SK-N-SH treated with all-trans-retinoic acid at 6 μM for 48 hours (cell line): Measurements from ENCODE around the gene TUBB4B.

Experiments
- ATAC-seq: fragments of 200-7000 bp; cut with Tn5 transposase; 3 replicates; pipeline ENCODE4 v1.9.1; 2020; ENCODE audit warnings: mild to moderate bottlenecking, moderate library complexity
- ARNTL ChIP-seq: fragments of 450-650 bp; formaldehyde crosslinking; IDR thresholded peaks from 2 replicates; pipeline ENCODE4 v1.5.0; 2020; ENCODE audit warnings: low read depth, mild to moderate bottlenecking, moderate library complexity, borderline replicate concordance
- BACH2 ChIP-seq: fragments of 250-450 bp; sonication (Bioruptor Pico); IDR thresholded peaks from 2 replicates; pipeline ENCODE4 v1.9.0; 2021; ENCODE audit warnings: mild to moderate bottlenecking, borderline replicate concordance
- CSDC2 ChIP-seq: fragments of 250-450 bp; sonication (Bioruptor Pico); IDR thresholded peaks from 2 replicates; pipeline ENCODE4 v1.5.0; 2020; ENCODE audit warnings: mild to moderate bottlenecking, moderate library complexity
- ESRRG ChIP-seq: fragments of 250-450 bp; sonication (Bioruptor Pico); IDR thresholded peaks from 2 replicates; pipeline ENCODE4 v1.6.1; 2021; ENCODE audit warnings: mild to moderate bottlenecking
- GLIS3 ChIP-seq: fragments of 250-450 bp; sonication (Bioruptor Pico); IDR thresholded peaks from 2 replicates; pipeline ENCODE4 v1.5.0; 2020; ENCODE audit warnings: mild to moderate bottlenecking, moderate library complexity
- ISL1 ChIP-seq: fragments of 250-450 bp; sonication (Bioruptor Pico); IDR thresholded peaks from 2 replicates; pipeline ENCODE4 v2.1.2; 2022; ENCODE audit warnings: mild to moderate bottlenecking, moderate library complexity
- OSR1 ChIP-seq: fragments of 250-450 bp; sonication (Bioruptor Pico); IDR thresholded peaks from 2 replicates; pipeline ENCODE4 v1.8.0; 2022; ENCODE audit warnings: moderate library complexity, mild to moderate bottlenecking, inconsistent platforms
- PPARA ChIP-seq: fragments of 250-450 bp; sonication (Bioruptor Pico); IDR thresholded peaks from 2 replicates; pipeline ENCODE4 v1.5.0; 2020; ENCODE audit warnings: mild to moderate bottlenecking, borderline replicate concordance
- RARB ChIP-seq: fragments of 250-450 bp; sonication (Bioruptor Pico); IDR thresholded peaks from 2 replicates; pipeline ENCODE4 v1.8.0; 2021; ENCODE audit warnings: mild to moderate bottlenecking, moderate library complexity
- SNAI2 ChIP-seq: fragments of 250-450 bp; sonication (Bioruptor Pico); IDR thresholded peaks from 2 replicates; pipeline ENCODE4 v1.5.0; 2020; ENCODE audit warnings: mild to moderate bottlenecking, moderate library complexity
- TCF4 ChIP-seq: fragments of 250-450 bp; sonication (Bioruptor Pico); IDR thresholded peaks from 2 replicates; pipeline ENCODE4 v1.8.0; 2021; ENCODE audit warnings: mild to moderate bottlenecking, moderate library complexity, borderline replicate concordance
- TOX ChIP-seq: fragments of 250-450 bp; sonication (Bioruptor Pico); IDR thresholded peaks from 2 replicates; pipeline ENCODE4 v1.8.0; 2021; ENCODE audit warnings: mild to moderate bottlenecking, moderate library complexity, borderline replicate concordance
- ZC3H10 ChIP-seq: fragments of 250-450 bp; sonication (Bioruptor Pico); IDR thresholded peaks from 2 replicates; pipeline ENCODE4 v1.5.1; 2021; ENCODE audit warnings: mild to moderate bottlenecking, moderate library complexity
- ZFP3 ChIP-seq: fragments of 250-450 bp; sonication (Bioruptor Pico); IDR thresholded peaks from 2 replicates; pipeline ENCODE4 v1.5.0; 2020; ENCODE audit warnings: mild to moderate bottlenecking, moderate library complexity
- ZFP30 ChIP-seq: fragments of 450-650 bp; formaldehyde crosslinking; IDR thresholded peaks from 2 replicates; pipeline ENCODE4 v1.5.0; 2022; ENCODE audit warnings: mild to moderate bottlenecking, moderate library complexity
- ZNF565 ChIP-seq: fragments of 450-650 bp; formaldehyde crosslinking; conservative IDR thresholded peaks from 2 replicates; pipeline ENCODE4 v1.5.0; 2020; ENCODE audit warnings: low read depth, mild to moderate bottlenecking, moderate library complexity
- ZNF70 ChIP-seq: fragments of 450-650 bp; formaldehyde crosslinking; IDR thresholded peaks from 2 replicates; pipeline ENCODE4 v1.5.0; 2020; ENCODE audit warnings: mild to moderate bottlenecking, moderate library complexity
- TF ChIP-seq, protein P1 (sequence below): fragments of 250-450 bp; sonication (Bioruptor Pico); IDR thresholded peaks from 2 replicates; pipeline ENCODE4 v1.5.1; 2020; ENCODE audit warnings: low read depth, mild to moderate bottlenecking, moderate library complexity
- TF ChIP-seq, protein P2 (sequence below): fragments of 250-450 bp; sonication (Bioruptor Pico); IDR thresholded peaks from 2 replicates; pipeline ENCODE4 v1.8.0; 2021; ENCODE audit warnings: low read depth, mild to moderate bottlenecking, moderate library complexity, borderline replicate concordance
- TF ChIP-seq, protein P3 (sequence below): fragments of 250-450 bp; sonication (Bioruptor Pico); IDR thresholded peaks from 2 replicates; pipeline ENCODE4 v1.5.1; 2021; ENCODE audit warnings: mild to moderate bottlenecking, moderate library complexity
- TF ChIP-seq, protein P4 (sequence below): fragments of 250-450 bp; sonication (Bioruptor Pico); IDR thresholded peaks from 2 replicates; pipeline ENCODE4 v1.5.0; 2020; ENCODE audit warnings: mild to moderate bottlenecking, moderate library complexity

Gene TUBB4B

DNA sequence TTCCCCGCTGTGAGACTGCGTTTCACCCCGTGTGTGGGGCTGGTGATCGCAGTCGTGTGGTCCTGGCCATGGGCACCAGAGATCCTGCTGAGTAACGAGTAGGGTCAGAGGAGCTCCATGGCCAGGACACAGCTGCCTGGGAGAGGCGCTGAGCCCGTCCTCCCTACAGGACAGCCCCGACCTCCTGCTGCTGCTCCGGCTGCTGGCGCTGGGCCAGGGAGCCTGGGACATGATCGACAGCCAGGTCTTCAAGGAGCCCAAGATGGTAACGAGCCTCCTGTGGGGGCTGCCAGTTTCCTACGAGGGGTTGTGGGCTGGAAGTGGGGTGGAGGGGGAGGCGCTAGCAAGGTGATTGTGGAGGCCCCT is 25.1 kb downstream of the TUBB4B start:
- ATAC-seq: no peak
- no peak for TF ChIP-seq BACH2 (CRISPR knock-in tag)
- no peak for TF ChIP-seq OSR1 (CRISPR knock-in tag)
- no peak for TF ChIP-seq ISL1 (CRISPR knock-in tag)
- TF ChIP-seq ZC3H10 (CRISPR knock-in tag): no peak
- no peak for TF ChIP-seq SNAI2 (CRISPR knock-in tag)
- TF ChIP-seq ZNF70 (CRISPR knock-in tag): no peak
- TF ChIP-seq, all 23 proteins: peak for 0

DNA sequence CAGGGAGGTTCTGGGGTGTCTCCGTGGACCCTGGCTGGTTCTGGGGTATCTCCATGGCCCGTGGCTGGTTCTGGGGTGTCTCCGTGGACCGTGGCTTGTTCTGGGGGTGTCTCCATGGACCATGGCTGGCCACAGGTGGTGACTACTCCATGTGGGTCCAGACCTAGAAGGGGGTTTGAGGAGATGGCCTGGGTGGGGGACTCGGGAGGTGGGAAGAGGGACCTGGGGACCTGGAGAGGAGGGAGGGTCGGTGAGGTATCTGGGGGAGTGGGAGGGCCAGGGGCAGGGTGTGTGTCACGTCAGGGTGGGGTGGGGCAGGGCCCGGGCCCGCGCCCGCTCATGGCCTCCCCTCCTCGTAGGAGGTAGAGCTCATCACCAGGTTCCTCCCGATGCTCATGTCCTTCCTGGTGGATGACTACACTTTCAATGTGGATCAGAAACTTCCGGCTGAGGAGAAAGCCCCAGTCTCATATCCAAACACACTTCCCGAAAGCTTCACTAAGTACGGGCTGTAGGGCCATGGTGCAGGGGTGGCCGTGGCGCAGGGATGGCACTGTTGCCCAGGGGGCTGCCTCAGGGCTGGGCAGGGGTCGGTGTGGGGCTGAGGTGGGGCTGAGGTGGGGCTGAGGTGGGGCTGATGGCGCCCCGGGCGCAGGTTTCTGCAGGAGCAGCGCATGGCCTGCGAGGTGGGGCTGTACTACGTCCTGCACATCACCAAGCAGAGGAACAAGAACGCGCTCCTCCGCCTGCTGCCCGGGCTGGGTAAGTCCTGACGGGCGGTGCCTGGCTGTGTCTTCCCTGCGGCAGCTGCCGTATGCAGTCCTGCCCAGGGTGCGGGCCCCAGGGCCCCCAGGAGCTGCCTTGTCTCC is 25.7 kb downstream of the TUBB4B start:
- ATAC-seq: no peak
- TF ChIP-seq, protein P1, sequence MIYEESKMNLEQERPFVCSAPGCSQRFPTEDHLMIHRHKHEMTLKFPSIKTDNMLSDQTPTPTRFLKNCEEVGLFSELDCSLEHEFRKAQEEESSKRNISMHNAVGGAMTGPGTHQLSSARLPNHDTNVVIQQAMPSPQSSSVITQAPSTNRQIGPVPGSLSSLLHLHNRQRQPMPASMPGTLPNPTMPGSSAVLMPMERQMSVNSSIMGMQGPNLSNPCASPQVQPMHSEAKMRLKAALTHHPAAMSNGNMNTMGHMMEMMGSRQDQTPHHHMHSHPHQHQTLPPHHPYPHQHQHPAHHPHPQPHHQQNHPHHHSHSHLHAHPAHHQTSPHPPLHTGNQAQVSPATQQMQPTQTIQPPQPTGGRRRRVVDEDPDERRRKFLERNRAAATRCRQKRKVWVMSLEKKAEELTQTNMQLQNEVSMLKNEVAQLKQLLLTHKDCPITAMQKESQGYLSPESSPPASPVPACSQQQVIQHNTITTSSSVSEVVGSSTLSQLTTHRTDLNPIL (CRISPR knock-in tag): no peak
- TF ChIP-seq ZFP30 (CRISPR knock-in tag): no peak
- TF ChIP-seq ZNF70 (CRISPR knock-in tag): no peak
- no peak for TF ChIP-seq TCF4 (CRISPR knock-in tag)
- TF ChIP-seq, protein P2, sequence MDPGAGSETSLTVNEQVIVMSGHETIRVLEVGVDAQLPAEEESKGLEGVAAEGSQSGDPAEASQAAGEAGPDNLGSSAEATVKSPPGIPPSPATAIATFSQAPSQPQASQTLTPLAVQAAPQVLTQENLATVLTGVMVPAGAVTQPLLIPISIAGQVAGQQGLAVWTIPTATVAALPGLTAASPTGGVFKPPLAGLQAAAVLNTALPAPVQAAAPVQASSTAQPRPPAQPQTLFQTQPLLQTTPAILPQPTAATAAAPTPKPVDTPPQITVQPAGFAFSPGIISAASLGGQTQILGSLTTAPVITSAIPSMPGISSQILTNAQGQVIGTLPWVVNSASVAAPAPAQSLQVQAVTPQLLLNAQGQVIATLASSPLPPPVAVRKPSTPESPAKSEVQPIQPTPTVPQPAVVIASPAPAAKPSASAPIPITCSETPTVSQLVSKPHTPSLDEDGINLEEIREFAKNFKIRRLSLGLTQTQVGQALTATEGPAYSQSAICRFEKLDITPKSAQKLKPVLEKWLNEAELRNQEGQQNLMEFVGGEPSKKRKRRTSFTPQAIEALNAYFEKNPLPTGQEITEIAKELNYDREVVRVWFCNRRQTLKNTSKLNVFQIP: no peak
- no peak for TF ChIP-seq CSDC2 (CRISPR knock-in tag)
- no peak for TF ChIP-seq ZNF565 (CRISPR knock-in tag)

DNA sequence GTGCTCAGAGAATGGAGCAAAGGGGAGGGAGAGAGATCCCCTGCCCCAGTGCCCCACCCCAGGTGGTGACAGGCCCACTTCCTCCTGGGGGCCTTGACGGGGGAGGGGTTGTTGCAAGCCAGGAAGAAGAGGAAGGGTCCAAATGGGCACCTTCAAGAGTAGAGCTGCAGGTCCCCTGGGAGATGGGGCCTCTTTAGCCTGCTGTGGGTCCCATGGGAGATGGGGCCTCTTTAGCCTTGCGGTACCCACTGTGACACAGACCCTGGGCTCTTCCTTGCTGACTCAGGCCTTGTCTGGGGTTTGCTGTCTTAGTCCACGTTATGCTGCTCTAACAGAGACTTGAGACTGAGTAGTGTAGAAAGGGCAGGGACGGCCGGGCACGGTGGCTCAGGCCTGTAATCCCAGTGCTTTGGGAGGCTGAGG is 26.9 kb downstream of the TUBB4B start:
- TF ChIP-seq TOX (CRISPR knock-in tag) (no peak), ZNF70 (CRISPR knock-in tag) (no peak), ARNTL (CRISPR knock-in tag) (no peak), ZFP3 (CRISPR knock-in tag) (no peak), GLIS3 (CRISPR knock-in tag) (no peak), OSR1 (CRISPR knock-in tag) (no peak), RARB (CRISPR knock-in tag) (no peak), SNAI2 (CRISPR knock-in tag) (no peak)
- TF ChIP-seq, protein P3, sequence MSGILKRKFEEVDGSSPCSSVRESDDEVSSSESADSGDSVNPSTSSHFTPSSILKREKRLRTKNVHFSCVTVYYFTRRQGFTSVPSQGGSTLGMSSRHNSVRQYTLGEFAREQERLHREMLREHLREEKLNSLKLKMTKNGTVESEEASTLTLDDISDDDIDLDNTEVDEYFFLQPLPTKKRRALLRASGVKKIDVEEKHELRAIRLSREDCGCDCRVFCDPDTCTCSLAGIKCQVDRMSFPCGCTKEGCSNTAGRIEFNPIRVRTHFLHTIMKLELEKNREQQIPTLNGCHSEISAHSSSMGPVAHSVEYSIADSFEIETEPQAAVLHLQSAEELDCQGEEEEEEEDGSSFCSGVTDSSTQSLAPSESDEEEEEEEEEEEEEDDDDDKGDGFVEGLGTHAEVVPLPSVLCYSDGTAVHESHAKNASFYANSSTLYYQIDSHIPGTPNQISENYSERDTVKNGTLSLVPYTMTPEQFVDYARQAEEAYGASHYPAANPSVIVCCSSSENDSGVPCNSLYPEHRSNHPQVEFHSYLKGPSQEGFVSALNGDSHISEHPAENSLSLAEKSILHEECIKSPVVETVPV (CRISPR knock-in tag): no peak
- TF ChIP-seq, all 23 proteins: peak for 0
- ATAC-seq: no peak

DNA sequence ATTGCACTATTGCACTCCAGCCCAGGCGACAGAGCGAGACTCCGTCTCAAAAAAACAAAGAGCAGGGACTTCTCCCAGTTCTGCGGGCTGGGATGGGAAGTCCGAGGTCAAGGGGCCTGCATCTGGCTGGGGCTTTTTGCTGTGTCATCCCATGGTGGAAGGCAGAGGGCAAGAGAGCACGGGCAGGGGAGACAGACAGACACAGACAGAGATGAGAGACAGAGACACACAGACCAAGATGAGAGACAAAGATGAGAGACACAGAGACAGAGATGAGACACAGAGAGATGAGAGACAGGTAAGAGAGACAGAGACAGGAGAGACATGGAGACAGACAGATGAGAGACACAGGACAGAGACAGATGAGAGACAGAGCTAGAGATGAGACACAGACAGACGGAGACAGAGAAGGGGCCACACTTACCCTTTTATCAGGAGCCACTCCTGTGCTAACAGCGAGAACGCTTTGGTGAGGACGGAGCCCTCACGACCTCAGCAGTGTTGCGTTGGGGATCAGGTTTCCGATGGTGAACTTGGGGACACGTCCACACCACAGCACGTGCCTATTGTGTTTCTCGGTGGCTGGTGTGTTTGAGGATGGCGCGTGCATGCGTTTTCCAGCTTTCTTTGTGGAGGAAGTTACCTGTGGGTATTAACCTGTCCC is 27.6 kb downstream of the TUBB4B start:
- no peak for ATAC-seq
- TF ChIP-seq ISL1 (CRISPR knock-in tag) (no peak), TCF4 (CRISPR knock-in tag) (no peak), PPARA (CRISPR knock-in tag) (no peak), BACH2 (CRISPR knock-in tag) (no peak), CSDC2 (CRISPR knock-in tag) (no peak), SNAI2 (CRISPR knock-in tag) (no peak), ZFP3 (CRISPR knock-in tag) (no peak), ZNF70 (CRISPR knock-in tag) (no peak), ARNTL (CRISPR knock-in tag) (no peak), ZC3H10 (CRISPR knock-in tag) (no peak), ZFP30 (CRISPR knock-in tag) (no peak), ESRRG (no peak), ZNF565 (CRISPR knock-in tag) (no peak)
- TF ChIP-seq, protein P4, sequence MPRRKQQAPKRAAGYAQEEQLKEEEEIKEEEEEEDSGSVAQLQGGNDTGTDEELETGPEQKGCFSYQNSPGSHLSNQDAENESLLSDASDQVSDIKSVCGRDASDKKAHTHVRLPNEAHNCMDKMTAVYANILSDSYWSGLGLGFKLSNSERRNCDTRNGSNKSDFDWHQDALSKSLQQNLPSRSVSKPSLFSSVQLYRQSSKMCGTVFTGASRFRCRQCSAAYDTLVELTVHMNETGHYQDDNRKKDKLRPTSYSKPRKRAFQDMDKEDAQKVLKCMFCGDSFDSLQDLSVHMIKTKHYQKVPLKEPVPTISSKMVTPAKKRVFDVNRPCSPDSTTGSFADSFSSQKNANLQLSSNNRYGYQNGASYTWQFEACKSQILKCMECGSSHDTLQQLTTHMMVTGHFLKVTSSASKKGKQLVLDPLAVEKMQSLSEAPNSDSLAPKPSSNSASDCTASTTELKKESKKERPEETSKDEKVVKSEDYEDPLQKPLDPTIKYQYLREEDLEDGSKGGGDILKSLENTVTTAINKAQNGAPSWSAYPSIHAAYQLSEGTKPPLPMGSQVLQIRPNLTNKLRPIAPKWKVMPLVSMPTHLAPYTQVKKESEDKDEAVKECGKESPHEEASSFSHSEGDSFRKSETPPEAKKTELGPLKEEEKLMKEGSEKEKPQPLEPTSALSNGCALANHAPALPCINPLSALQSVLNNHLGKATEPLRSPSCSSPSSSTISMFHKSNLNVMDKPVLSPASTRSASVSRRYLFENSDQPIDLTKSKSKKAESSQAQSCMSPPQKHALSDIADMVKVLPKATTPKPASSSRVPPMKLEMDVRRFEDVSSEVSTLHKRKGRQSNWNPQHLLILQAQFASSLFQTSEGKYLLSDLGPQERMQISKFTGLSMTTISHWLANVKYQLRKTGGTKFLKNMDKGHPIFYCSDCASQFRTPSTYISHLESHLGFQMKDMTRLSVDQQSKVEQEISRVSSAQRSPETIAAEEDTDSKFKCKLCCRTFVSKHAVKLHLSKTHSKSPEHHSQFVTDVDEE: no peak
- TF ChIP-seq, protein P3 (CRISPR knock-in tag): no peak
- TF ChIP-seq, protein P2: no peak
- TF ChIP-seq, protein P1 (CRISPR knock-in tag): no peak
